Spinal cord (tissue), 10 donors: ENCODE measurements around the gene PLXND1. TPM values are rescaled to one million over a fixed set of nuclear protein-coding genes. Genes with fewer than 3 reads are reported as not detected.
A peak's percentile ranks its signal among the peaks of the same experiment; 100 is the strongest.

Experiments
- DNase-seq, 6 donors: peaks; one replicate each; pipeline versions ENCODE4 v3.0.0 to v3.0.0-alpha.2; 2013 to 2015; ENCODE audit warnings: low spot score in 6 of 6, low read depth in 4 of 6
- H3K27ac ChIP-seq: one replicate; pipeline ENCODE4 v1.5.1; 2013; ENCODE audit warnings: low read depth, low read length, control low read depth
- H3K27me3 ChIP-seq: one replicate; pipeline ENCODE4 v1.6.1; 2013; ENCODE audit warnings: low read length; ENCODE audit not compliant: control insufficient read depth, insufficient read depth
- H3K36me3 ChIP-seq: one replicate; pipeline ENCODE4 v1.6.1; 2013; ENCODE audit warnings: low read length; ENCODE audit not compliant: control insufficient read depth, insufficient read depth
- H3K4me1 ChIP-seq: one replicate; pipeline ENCODE4 v1.6.1; 2013; ENCODE audit warnings: low read length; ENCODE audit not compliant: control insufficient read depth, insufficient read depth
- H3K4me3 ChIP-seq: one replicate; pipeline ENCODE4 v1.5.1; 2013; ENCODE audit warnings: low read depth, low read length, control low read depth
- H3K9me3 ChIP-seq: one replicate; pipeline ENCODE4 v1.6.1; 2013; ENCODE audit warnings: low read length; ENCODE audit not compliant: control insufficient read depth, insufficient read depth
- WGBS: methylation state at CpG from one replicate; pipeline ENCODE4 v1.1.5; 2013; ENCODE audit warnings: missing lambda C conversion rate; ENCODE audit not compliant: insufficient coverage; 5-methylcytosine and 5-hydroxymethylcytosine counted together
- polyA plus RNA-seq, 2 donors: library from polyadenylated mRNA; unstranded; fragments of 120-200 nt; gene quantifications; one replicate each; pipeline ENCODE4 v1.2.1, GENCODE V29; 2013; ENCODE audit not compliant: insufficient read length in 2 of 2
- total RNA-seq, 2 donors: library from RNA; depleted of rRNA in 1 of 2; stranded (reverse); fragments of 120-200 nt in 1 of 2; fragments of >200 nt in 1 of 2; gene quantifications; one replicate each; pipeline versions ENCODE4 v1.2.3 to v1.2.4, GENCODE V29; 2013 to 2014
- donor health status: healthy.

The PLXND1 gene
- total and polyA plus RNA-seq, 4 donors = 59.0 to 110 (median 65.9) TPM

GRCh38 chr3:129562803-129563202 is 43.7 kb downstream of the PLXND1 start:
- Histone ChIP-seq H3K9me3 (no peaks in the 10 kb centered on the region), H3K4me1 (peaks cover 55% of the 10 kb centered on the region), H3K27ac (no peak overlapping the region), H3K4me3 (no peak overlapping the region), H3K36me3 (peaks cover 57% of the 10 kb centered on the region), H3K27me3 (no peaks in the 10 kb centered on the region)
- no peak for DNase-seq
- 78% methylated on average over 19 of the region's 19 CpGs for WGBS

DNA sequence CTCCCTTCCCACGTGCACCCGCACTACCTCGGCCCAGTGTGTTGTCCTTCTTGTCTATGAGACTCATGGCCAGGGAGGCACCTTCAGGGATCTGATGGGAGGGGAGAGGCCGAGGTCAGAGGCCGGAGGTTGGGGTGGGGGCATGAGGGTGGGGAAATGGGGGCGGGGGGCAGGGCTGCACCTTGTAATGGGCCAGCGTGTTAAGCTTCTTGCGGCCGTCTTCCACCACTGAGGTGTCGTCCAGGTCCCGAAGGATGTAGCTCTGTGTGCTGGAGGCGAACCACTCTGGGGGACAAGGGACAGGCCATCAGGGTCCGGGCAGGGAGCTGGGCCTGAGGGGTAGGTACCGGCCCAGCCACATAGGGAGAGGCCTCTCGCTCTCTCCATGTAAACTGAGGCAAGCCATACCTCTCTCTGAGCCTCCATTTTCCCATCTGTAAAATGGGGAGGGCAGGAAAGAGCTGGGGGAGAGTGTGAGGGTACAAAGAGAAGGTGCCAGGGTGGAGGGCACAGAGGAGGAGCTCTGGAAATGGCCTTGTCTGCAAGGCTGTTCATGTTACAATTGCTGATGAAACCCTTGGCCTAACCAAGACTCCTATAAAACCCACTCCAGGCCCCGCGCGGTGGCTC is 44.7 kb downstream of the PLXND1 start:
- H3K4me1 ChIP-seq = peaks cover 58% of the 10 kb centered on the region
- H3K4me3 ChIP-seq = no peak overlapping the region
- no peaks in the 10 kb centered on the region for H3K9me3 ChIP-seq
- DNase-seq = no peak
- 99% methylated on average over 10 of the region's 18 CpGs for WGBS
- peak overlapping the region; percentile 6 for H3K27ac ChIP-seq
- peaks cover 53% of the 10 kb centered on the region for H3K36me3 ChIP-seq
- no peaks in the 10 kb centered on the region for H3K27me3 ChIP-seq

DNA sequence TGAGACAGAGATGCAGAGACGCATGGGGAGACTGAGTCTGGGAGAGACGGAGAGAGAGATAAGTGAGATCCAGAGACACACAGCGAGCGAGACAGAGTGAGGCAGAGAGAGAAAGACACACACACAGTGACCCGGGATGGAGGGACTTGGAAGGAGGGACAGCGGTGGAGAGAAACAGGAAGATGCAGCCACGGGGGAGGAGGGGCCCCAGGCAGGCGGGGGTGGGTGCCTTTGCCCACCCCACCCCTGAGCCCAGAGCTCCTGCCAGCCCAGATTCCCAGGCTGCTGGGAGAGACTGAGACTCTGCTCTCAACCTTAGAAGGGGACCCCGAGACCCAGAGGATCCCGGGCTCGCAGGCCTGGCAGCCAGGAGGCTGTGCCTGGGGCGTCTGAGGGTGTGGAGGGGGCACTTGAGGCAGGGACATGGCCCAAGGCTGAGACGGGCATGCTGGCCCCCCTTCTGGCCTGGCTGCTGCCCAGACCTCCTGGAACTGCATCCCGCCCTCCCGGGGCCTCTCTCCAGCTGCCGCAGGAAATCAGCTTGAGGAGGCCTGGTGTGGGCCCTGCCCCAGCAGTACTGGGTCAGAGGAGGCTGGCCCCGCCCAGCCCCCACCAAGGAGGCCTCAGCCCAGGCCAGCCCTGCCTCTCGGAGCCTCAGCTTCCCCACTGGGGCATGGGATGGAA is 45.4 kb downstream of the PLXND1 start:
- peaks cover 61% of the 10 kb centered on the region for H3K4me1 ChIP-seq
- H3K27me3 ChIP-seq = no peaks in the 10 kb centered on the region
- H3K9me3 ChIP-seq = no peaks in the 10 kb centered on the region
- DNase-seq = peak in 2 of 6 donors; percentile 45 to 74
- H3K36me3 ChIP-seq = peaks cover 53% of the 10 kb centered on the region
- 42% methylated on average over 18 of the region's 18 CpGs for WGBS
- no peak overlapping the region for H3K4me3 ChIP-seq
- peak overlapping the region; percentile 6 for H3K27ac ChIP-seq

- 72% methylated on average over 14 of the region's 16 CpGs for WGBS
- DNase-seq = peak in 2 of 6 donors; percentile 5 to 60
- H3K4me1 ChIP-seq = peaks cover 68% of the 10 kb centered on the region
Observed at GRCh38 chr3:129560269-129560787, 46.1 kb downstream of the PLXND1 start.

DNA sequence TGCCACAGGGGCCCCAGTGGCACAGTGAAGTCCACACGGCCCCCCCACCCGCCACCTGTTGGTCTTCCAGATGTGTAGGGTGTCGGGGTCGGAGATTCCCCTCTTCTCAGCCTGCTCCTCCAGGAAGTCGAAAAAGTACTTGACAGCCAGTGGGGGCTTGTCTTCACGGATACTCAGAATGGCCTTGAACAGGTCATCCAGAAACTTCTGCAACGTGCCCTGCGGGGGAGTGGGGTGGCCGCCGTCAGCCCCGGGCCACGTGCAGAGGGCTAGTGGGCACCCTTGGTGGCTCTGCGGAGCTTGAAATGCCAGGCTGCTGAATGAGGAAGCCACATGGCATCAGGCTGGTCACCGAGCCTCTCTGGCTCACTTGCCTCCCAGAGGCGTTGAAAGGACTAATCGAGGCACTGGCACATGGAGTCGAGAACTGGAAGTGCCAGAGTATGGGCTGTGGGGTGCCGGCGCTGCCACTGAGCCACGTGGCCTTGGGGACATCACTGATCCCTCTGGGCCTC is 46.9 kb downstream of the PLXND1 start:
- no peak overlapping the region for H3K4me3 ChIP-seq
- no peak overlapping the region for H3K27ac ChIP-seq
- H3K27me3 ChIP-seq = no peaks in the 10 kb centered on the region
- H3K4me1 ChIP-seq = peaks cover 76% of the 10 kb centered on the region
- H3K36me3 ChIP-seq = peaks cover 46% of the 10 kb centered on the region
- WGBS = 93% methylated on average over 20 of the region's 20 CpGs
- no peaks in the 10 kb centered on the region for H3K9me3 ChIP-seq
- DNase-seq = no peak

More at GRCh38 chr3:129560269-129560787, 46.1 kb downstream of the PLXND1 start:
- Histone ChIP-seq H3K4me3 (no peak overlapping the region), H3K27me3 (no peaks in the 10 kb centered on the region), H3K36me3 (peaks cover 53% of the 10 kb centered on the region), H3K27ac (peak overlapping the region; percentile 29), H3K9me3 (no peaks in the 10 kb centered on the region)

DNA sequence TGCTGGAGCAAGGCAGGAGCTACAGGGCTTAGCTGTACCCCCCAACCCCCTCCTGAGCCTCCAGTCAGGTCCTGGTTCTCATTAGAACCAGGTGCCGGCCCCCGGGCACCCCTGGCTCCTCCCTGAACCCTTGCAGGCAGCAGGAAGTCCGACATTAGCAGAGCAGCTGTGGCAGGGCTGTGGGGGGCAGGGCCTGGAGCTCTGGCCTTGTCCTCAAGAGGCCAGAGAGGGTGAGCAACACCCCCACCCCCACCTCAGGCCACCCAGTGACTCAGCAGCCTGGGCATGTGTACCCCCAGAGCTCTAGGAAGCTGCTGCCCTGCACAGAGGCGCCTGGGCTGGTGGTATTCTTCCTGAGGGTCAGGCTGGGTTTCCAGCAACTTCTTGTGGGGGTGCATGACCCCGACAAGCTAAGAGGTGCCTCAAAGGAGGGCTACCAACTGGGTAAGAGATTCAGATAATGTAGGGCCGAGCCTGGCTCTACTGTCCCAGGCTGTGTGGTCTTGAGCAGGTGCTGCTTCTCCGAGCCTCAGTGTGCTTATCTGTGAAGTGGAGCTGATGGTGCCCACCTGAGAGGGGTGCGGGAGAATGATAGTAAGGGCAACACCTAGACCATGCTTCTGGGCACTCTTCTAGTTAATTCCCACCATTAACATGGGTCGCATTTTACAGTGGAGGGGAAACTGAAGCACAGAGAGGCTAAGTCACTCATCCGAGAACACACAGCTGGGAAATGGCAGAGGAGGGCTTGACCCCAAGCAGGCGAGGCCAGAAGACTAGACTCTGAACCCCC is 47.5 kb downstream of the PLXND1 start:
- WGBS = 88% methylated on average over 10 of the region's 11 CpGs
- Histone ChIP-seq H3K9me3 (no peaks in the 10 kb centered on the region), H3K27me3 (no peaks in the 10 kb centered on the region), H3K4me1 (peaks cover 80% of the 10 kb centered on the region), H3K27ac (no peak overlapping the region), H3K36me3 (peaks cover 41% of the 10 kb centered on the region), H3K4me3 (no peak overlapping the region)
- no peak for DNase-seq

GRCh38 chr3:129558081-129558771 is 48.2 kb downstream of the PLXND1 start:
- no peak overlapping the region for H3K4me3 ChIP-seq
- peaks cover 39% of the 10 kb centered on the region for H3K36me3 ChIP-seq
- no peaks in the 10 kb centered on the region for H3K9me3 ChIP-seq
- no peak for DNase-seq
- 88% methylated on average over 14 of the region's 15 CpGs for WGBS
- H3K27me3 ChIP-seq = no peaks in the 10 kb centered on the region
- H3K4me1 ChIP-seq = peaks cover 87% of the 10 kb centered on the region
- H3K27ac ChIP-seq = no peak overlapping the region

- Histone ChIP-seq H3K27me3 (no peaks in the 10 kb centered on the region), H3K36me3 (peaks cover 32% of the 10 kb centered on the region), H3K9me3 (no peaks in the 10 kb centered on the region), H3K4me1 (peaks cover 90% of the 10 kb centered on the region), H3K4me3 (no peak overlapping the region), H3K27ac (no peak overlapping the region)
- WGBS = 45% methylated on average over 6 of the region's 11 CpGs
- DNase-seq = peak in 2 of 6 donors; percentile 56 to 91
Observed at GRCh38 chr3:129557548-129557894, 49.0 kb downstream of the PLXND1 start.
